H1 (cell line): ENCODE measurements around the gene WDR93. TPM values are rescaled to one million over a fixed set of nuclear protein-coding genes. Genes with fewer than 3 reads are reported as not detected.

Source experiments
- CTCF ChIA-PET: fragments of 300-600 bp; sonication (Branson Sonifier 250); formaldehyde crosslinking; loops from one replicate; lab custom pipeline; 2021; ENCODE audit not compliant: partially characterized antibody; lab: Charles Lee
- POLR2A ChIA-PET: fragments of 300-600 bp; sonication (Branson Sonifier 250); formaldehyde crosslinking; loops from one replicate; lab custom pipeline; 2021; ENCODE audit warnings: inconsistent platforms; ENCODE audit not compliant: partially characterized antibody; lab: Charles Lee
- DNase-seq, 2 experiments: peaks; one replicate each; pipeline versions ENCODE4 v3.0.0 to v3.0.0-alpha.2; 2010 to 2022; ENCODE audit warnings: low spot score in 2 of 2, low read depth in 1 of 2, mixed read lengths in 1 of 2
- FAIRE-seq: peaks from 2 replicates; lab custom pipeline; 2011; peaks lifted over from hg19 to GRCh38; lab: Jason Lieb, UNC
- H2AFZ ChIP-seq: 2 replicates; pipeline ENCODE4 v1.8.1; 2012; ENCODE audit warnings: low read length, inconsistent platforms
- H2AK5ac ChIP-seq: 2 replicates; pipeline ENCODE4 v1.6.1; 2013; ENCODE audit warnings: low read depth, low read length
- H2BK120ac ChIP-seq: replicated peaks from 2 replicates; pipeline ENCODE3; 2013; ENCODE audit warnings: low read depth, low read length, inconsistent platforms
- H2BK12ac ChIP-seq: 2 replicates; pipeline ENCODE4 v1.6.1; 2013; ENCODE audit warnings: low read depth, low read length
- H2BK15ac ChIP-seq: 2 replicates; pipeline ENCODE4 v1.6.1; 2013; ENCODE audit warnings: low read length
- H2BK20ac ChIP-seq: 2 replicates; pipeline ENCODE4 v1.6.1; 2013; ENCODE audit warnings: low read length
- H2BK5ac ChIP-seq: 2 replicates; pipeline ENCODE4 v1.6.1; 2013; ENCODE audit warnings: low read depth, low read length
- H3K14ac ChIP-seq: 2 replicates; pipeline ENCODE4 v1.6.1; 2013; ENCODE audit warnings: inconsistent platforms; ENCODE audit not compliant: insufficient read length
- H3K18ac ChIP-seq: 2 replicates; pipeline ENCODE4 v1.6.1; 2013; ENCODE audit warnings: low read length; ENCODE audit errors: extremely low read depth
- H3K23ac ChIP-seq: 2 replicates; pipeline ENCODE4 v1.6.1; 2013; ENCODE audit warnings: inconsistent platforms; ENCODE audit not compliant: insufficient read length
- H3K23me2 ChIP-seq: 2 replicates; pipeline ENCODE4 v1.6.1; 2013; ENCODE audit warnings: low read depth, low read length
- H3K27ac ChIP-seq: 2 replicates; pipeline ENCODE4 v1.6.1; 2011; ENCODE audit warnings: low read depth, low read length, inconsistent platforms
- H3K27me3 ChIP-seq, 4 experiments: replicated peaks in 1 of 4; 1 replicate in 1 of 4; 2 replicates in 3 of 4; pipeline versions ENCODE4 v1.6.1 to v1.8.1; 2011 to 2013; ENCODE audit warnings: low read length in 3 of 4, mild to moderate bottlenecking in 3 of 4, inconsistent platforms in 2 of 4, mixed read lengths in 2 of 4, moderate library complexity in 1 of 4; ENCODE audit not compliant: control insufficient read depth in 3 of 4, insufficient read depth in 3 of 4; ENCODE audit errors: extremely low read depth in 1 of 4
- H3K36me3 ChIP-seq, 4 experiments: 2 replicates each; pipeline versions ENCODE4 v1.6.1 to v1.8.1; 2011 to 2013; ENCODE audit warnings: mild to moderate bottlenecking in 4 of 4, low read length in 3 of 4, moderate library complexity in 2 of 4, control low read depth in 1 of 4, inconsistent platforms in 1 of 4; ENCODE audit not compliant: insufficient read depth in 4 of 4, control insufficient read depth in 2 of 4
- H3K4ac ChIP-seq: replicated peaks from 2 replicates; pipeline ENCODE3; 2013; ENCODE audit warnings: low read length, low read depth, mixed read lengths, inconsistent platforms; ENCODE audit not compliant: insufficient read length
- H3K4me1 ChIP-seq, 4 experiments: replicated peaks in 1 of 4; 1 replicate in 1 of 4; 2 replicates in 3 of 4; pipeline versions ENCODE4 v1.6.1 to v1.8.1; 2011 to 2013; ENCODE audit warnings: low read length in 3 of 4, inconsistent platforms in 2 of 4, mixed read lengths in 1 of 4; ENCODE audit not compliant: insufficient read depth in 4 of 4, control insufficient read depth in 3 of 4
- H3K4me2 ChIP-seq, 2 experiments: 2 replicates each; pipeline versions ENCODE4 v1.6.1 to v1.8.1; 2011 to 2013; ENCODE audit warnings: low read depth in 2 of 2, low read length in 2 of 2, control low read depth in 1 of 2, inconsistent platforms in 1 of 2, mild to moderate bottlenecking in 1 of 2; ENCODE audit not compliant: insufficient read depth in 1 of 2
- H3K4me3 ChIP-seq, 4 experiments: fragments of 200-600, 300-600 bp in 1 of 4; sonication (generic), shearing (Covaris generic), sonication (Bioruptor Twin) in 1 of 4; 2 replicates each; pipeline versions ENCODE4 v1.5.1 to v1.8.1; 2011 to 2016; ENCODE audit warnings: low read length in 4 of 4, low read depth in 3 of 4, control low read depth in 2 of 4, inconsistent platforms in 2 of 4, mild to moderate bottlenecking in 2 of 4, mixed read lengths in 1 of 4, moderate library complexity in 1 of 4; ENCODE audit not compliant: insufficient read depth in 2 of 4; ENCODE audit errors: extremely low read depth in 1 of 4
- H3K56ac ChIP-seq: replicated peaks from 2 replicates; pipeline ENCODE3; 2013; ENCODE audit warnings: low read depth, mild to moderate bottlenecking, mixed read lengths, low read length, inconsistent platforms; ENCODE audit not compliant: insufficient read length
- H3K79me1 ChIP-seq: 2 replicates; pipeline ENCODE4 v1.6.1; 2013; ENCODE audit warnings: low read depth, low read length, control low read depth
- H3K79me2 ChIP-seq, 2 experiments: 2 replicates each; pipeline versions ENCODE4 v1.6.1 to v1.8.1; 2012 to 2013; ENCODE audit warnings: low read length in 2 of 2, mild to moderate bottlenecking in 2 of 2, inconsistent platforms in 1 of 2; ENCODE audit not compliant: insufficient read depth in 2 of 2, control insufficient read depth in 1 of 2
- H3K9ac ChIP-seq, 4 experiments: replicated peaks in 1 of 4; 1 replicate in 1 of 4; 2 replicates in 3 of 4; pipeline versions ENCODE4 v1.6.1 to v1.8.1; 2011 to 2013; ENCODE audit warnings: low read depth in 3 of 4, low read length in 3 of 4, control low read depth in 2 of 4, mild to moderate bottlenecking in 2 of 4, moderate library complexity in 2 of 4, inconsistent platforms in 1 of 4; ENCODE audit errors: extremely low read depth in 1 of 4
- H3K9me3 ChIP-seq, 2 experiments: 2 replicates each; pipeline versions ENCODE4 v1.6.1 to v1.8.1; 2012 to 2013; ENCODE audit warnings: mild to moderate bottlenecking in 2 of 2, moderate library complexity in 2 of 2, control low read depth in 1 of 2, inconsistent platforms in 1 of 2, low read depth in 1 of 2, low read length in 1 of 2, mixed read lengths in 1 of 2; ENCODE audit not compliant: insufficient read depth in 2 of 2
- H4K20me1 ChIP-seq, 2 experiments: replicated peaks in 1 of 2; 2 replicates each; pipeline versions ENCODE3 to v1.8.1; 2011 to 2013; ENCODE audit warnings: inconsistent platforms in 2 of 2, low read length in 2 of 2, mild to moderate bottlenecking in 1 of 2; ENCODE audit not compliant: insufficient read depth in 2 of 2, control insufficient read depth in 1 of 2
- H4K5ac ChIP-seq: 2 replicates; pipeline ENCODE4 v1.6.1; 2013; ENCODE audit warnings: low read length, low read depth, mixed read lengths, inconsistent platforms; ENCODE audit not compliant: insufficient read length
- H4K8ac ChIP-seq: 2 replicates; pipeline ENCODE4 v1.8.0; 2013; ENCODE audit warnings: mild to moderate bottlenecking, moderate library complexity, low read length, inconsistent platforms; ENCODE audit not compliant: insufficient read depth; ENCODE audit errors: extremely low read depth
- H4K91ac ChIP-seq: replicated peaks from 2 replicates; pipeline ENCODE3; 2013; ENCODE audit warnings: low read length, mixed read lengths, inconsistent platforms; ENCODE audit not compliant: insufficient read length
- ASH2L ChIP-seq: fragments of 200-600, 300-600 bp; sonication (generic); IDR thresholded peaks from one replicate; pipeline ENCODE4 v1.7.1; 2017; ENCODE audit warnings: low read length
- EP300 ChIP-seq, 2 experiments: IDR thresholded peaks; 1 replicate in 1 of 2; 2 replicates in 1 of 2; pipeline ENCODE4 v1.6.1; 2011 to 2012; ENCODE audit warnings: low read depth in 2 of 2, low read length in 2 of 2, mild to moderate bottlenecking in 2 of 2, borderline replicate concordance in 1 of 2, inconsistent platforms in 1 of 2, moderate library complexity in 1 of 2
- HDAC6 ChIP-seq: IDR thresholded peaks from one replicate; pipeline ENCODE4 v1.7.1; 2012; ENCODE audit warnings: low read depth, mild to moderate bottlenecking, inconsistent platforms, low read length, moderate library complexity
- KDM5A ChIP-seq: fragments of 200-600 bp; IDR thresholded peaks from 2 replicates; pipeline ENCODE4 v1.7.1; 2012; ENCODE audit warnings: mild to moderate bottlenecking, low read length, inconsistent platforms, mixed read lengths
- RXRA ChIP-seq: IDR thresholded peaks from 2 replicates; pipeline ENCODE4 v1.6.1; 2011; ENCODE audit warnings: low read depth, mild to moderate bottlenecking, low read length, moderate library complexity; ENCODE audit not compliant: insufficient read depth
- TAF1 ChIP-seq: IDR thresholded peaks from 2 replicates; pipeline ENCODE4 v1.6.1; 2011; ENCODE audit warnings: mild to moderate bottlenecking, low read depth, low read length
- WGBS, 2 experiments: shearing (Covaris generic) in 1 of 2; methylation state at CpG; one replicate each; pipeline versions ENCODE4 v1.1.6 to v1.1.7; 2013 to 2015; ENCODE audit warnings: low lambda C conversion rate in 2 of 2, mixed read lengths in 2 of 2, inconsistent platforms in 1 of 2, low coverage in 1 of 2, missing lambda C conversion rate in 1 of 2; ENCODE audit not compliant: insufficient replicate concordance in 2 of 2, insufficient coverage in 1 of 2, insufficient read length in 1 of 2; ENCODE audit errors: extremely low coverage in 1 of 2, missing lambda C conversion rate in 1 of 2; 5-methylcytosine and 5-hydroxymethylcytosine counted together
- polyA plus RNA-seq, 7 experiments: library from polyadenylated mRNA; depleted of rRNA in 3 of 7; stranded (reverse) in 5 of 7; unstranded in 2 of 7; fragments of >200 nt in 5 of 7; fragments of 200-250 nt in 2 of 7; gene quantifications; 1 replicate in 5 of 7; 2 replicates in 1 of 7; 4 replicates in 1 of 7; pipeline versions ENCODE4 v1.2.1 to v1.2.3, GENCODE V29; 2011 to 2013; ENCODE audit warnings: missing spikeins in 2 of 7, mixed read lengths in 2 of 7
- total RNA-seq: library from RNA; stranded (reverse); fragmentation: NEBNext Ultra II Directional; extraction: Animal tissue kit (Norgen Biotek cat#: 25700); gene quantifications from 2 replicates; pipeline ENCODE4 v1.2.1, GENCODE V29; 2021

WDR93 gene
- total and polyA plus RNA-seq, 2 of the 8 experiments (the other 6 are each of a cell fraction or from before 2014, with no cell fraction given) = 0.03 TPM; not detected in 1

- Histone ChIP-seq H3K4ac (no peak overlapping the region), H2AK5ac (no peak overlapping the region), H3K23me2 (peaks cover 19% of the 10 kb centered on the region; the same call in 1 of the 2 replicates), H3K79me2 (no peaks in the 10 kb centered on the region), H3K14ac (no peak overlapping the region), H2AFZ (no peak overlapping the region), H3K4me3 (no peak overlapping the region), H2BK20ac (no peak overlapping the region), H2BK5ac (no peak overlapping the region), H3K23ac (no peak overlapping the region), H3K4me2 (no peak overlapping the region), H4K8ac (no peak overlapping the region), H3K27me3 (peaks cover 10 to 31% (median 29%) of the 10 kb centered on the region in 4 experiments), H4K5ac (no peak overlapping the region), H3K18ac (no peak overlapping the region), H4K20me1 (peaks cover 0 to 7% of the 10 kb centered on the region in 2 experiments), H3K27ac (no peak overlapping the region), H3K9ac (no peak overlapping the region), H3K79me1 (no peaks in the 10 kb centered on the region; the same call in none of the 2 replicates), H3K4me1 (peaks cover 0 to 18% (median 10%) of the 10 kb centered on the region in 4 experiments; a peak in 5 of 7 replicates), H2BK12ac (peak overlapping the region; percentile 19; the same call in 1 of the 2 replicates), H2BK120ac (no peak overlapping the region), H3K9me3 (no peaks in the 10 kb centered on the region), H4K91ac (no peak overlapping the region), H3K36me3 (no peaks in the 10 kb centered on the region), H3K56ac (no peak overlapping the region), H2BK15ac (no peak overlapping the region)
- no peak for DNase-seq
- no peak for FAIRE-seq
- ChIA-PET CTCF (interaction anchor here (1.4 to 3.0 kb wide), 6 partner anchors 10 to 145 kb away, joined by 4 to 14 read pairs (median 6); no protein-coding TSS in a partner anchor), POLR2A (interaction anchor here (0.6 kb wide), 1 partner anchor 170 kb away, joined by 5 read pairs; no protein-coding TSS in a partner anchor)
- 81% methylated on average over 8 of the region's 8 CpGs; no CpG with 5 or more reads in 1 of the 2 experiments for WGBS, 2 experiments
- TF ChIP-seq HDAC6 = no peak
- TF ChIP-seq TAF1 = no peak
- no peak for TF ChIP-seq KDM5A
- no peak for TF ChIP-seq EP300 (IDR thresholded peaks at IDR 0.05; ENCODE audit: borderline replicate concordance in 1 of 2, low read depth in 2 of 2, low read length in 2 of 2)
- no peak for TF ChIP-seq RXRA
- TF ChIP-seq ASH2L = no peak
Measured at GRCh38 chr15:89743011-89743410, 52.4 kb downstream of the WDR93 start.
